GM13976 (cell line): ENCODE measurements around the gene FAM89B.

Source experiments
- DNase-seq: peaks from one replicate; pipeline ENCODE4 v3.0.0; 2012; ENCODE audit warnings: low spot score
- CTCF ChIP-seq: IDR thresholded peaks from 2 replicates; pipeline ENCODE4 v1.5.1; 2012; ENCODE audit warnings: borderline replicate concordance, mild to moderate bottlenecking; ENCODE audit not compliant: insufficient read depth; ENCODE audit errors: extremely low read depth, missing control alignments, control extremely low read depth
- in situ Hi-C: fragments of 300-500 bp; cut with MboI; formaldehyde crosslinking; loops from one replicate; pipeline ENCODE4 v1.12.0; 2022; ENCODE audit warnings: low sequenced_read_pairs, mixed read lengths, inconsistent platforms; ENCODE audit not compliant: unreplicated experiment

FAM89B gene

GRCh38 chr11:65536412-65537295 lies 35.7 kb upstream of the FAM89B start:
- DNase-seq = no peak
- no peak for TF ChIP-seq CTCF
- in situ Hi-C loops = no loop called here

- in situ Hi-C loops = no loop called here
- DNase-seq = no peak
- no peak for TF ChIP-seq CTCF
Measured at GRCh38 chr11:65537296-65537597, 35.1 kb upstream of the FAM89B start.

GRCh38 chr11:65537620-65538231 lies 34.6 kb upstream of the FAM89B start:
- DNase-seq = no peak
- in situ Hi-C loops = no loop called here
- no peak for TF ChIP-seq CTCF

- DNase-seq = no peak
- in situ Hi-C loops = no loop called here
Measured at GRCh38 chr11:65538232-65538914, 34.0 kb upstream of the FAM89B start.

GRCh38 chr11:65538915-65539743 lies 33.2 kb upstream of the FAM89B start:
- no peak for DNase-seq
- in situ Hi-C loops = no loop called here
- no peak for TF ChIP-seq CTCF

More at GRCh38 chr11:65538232-65538914, 34.0 kb upstream of the FAM89B start:
- no peak for TF ChIP-seq CTCF

- peak; percentile 88 for DNase-seq
- no peak for TF ChIP-seq CTCF
- in situ Hi-C loops = no loop called here
Measured at GRCh38 chr11:65539744-65540289, 32.5 kb upstream of the FAM89B start.
